ENCODE results near the gene CBLB.

DNA sequence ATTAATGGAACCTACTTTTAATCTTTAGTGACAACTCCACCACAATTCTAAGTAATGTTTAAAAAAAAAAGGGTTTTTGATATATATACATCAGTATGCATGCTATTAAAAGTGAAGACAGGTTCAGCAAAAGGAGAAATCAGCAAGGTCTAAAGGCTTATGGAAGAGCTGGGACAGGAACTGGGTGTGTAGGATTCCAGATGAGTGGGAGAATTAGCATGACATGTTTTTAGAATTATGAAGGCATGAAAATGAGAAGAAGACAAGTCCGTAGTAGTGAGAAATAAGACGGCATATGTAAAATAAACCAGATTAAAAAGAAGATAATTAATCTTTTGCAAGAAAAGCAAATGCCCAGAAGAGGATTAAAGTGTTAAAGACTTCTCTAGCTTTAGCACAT, 52.0 kb downstream of the CBLB start:
- no peak for TF ChIP-seq EZH2 (IDR thresholded peaks at IDR 0.05; ENCODE audit: low read length, unreplicated experiment)
- no peak for TF ChIP-seq CTCF (conservative IDR thresholded peaks at IDR 0.05; ENCODE audit: low read depth, low read length)

All from PC-3 (cell line).